ENCODE measurements around the gene UNC13D.
A peak's percentile ranks its signal among the peaks of the same experiment; 100 is the strongest.

UNC13D gene

GRCh38 chr17:75791254-75791653 is 53.0 kb downstream of the UNC13D start:
- no peak overlapping the region for H3K4me3 ChIP-seq (ENCODE audit: control insufficient read depth, low read depth, low read length)
- no peak for DNase-seq (ENCODE audit: low read depth)
- no peak for TF ChIP-seq CTCF (IDR thresholded peaks at IDR 0.05; ENCODE audit: control insufficient read depth, insufficient read depth, low read depth, low read length, missing control alignments)

DNA sequence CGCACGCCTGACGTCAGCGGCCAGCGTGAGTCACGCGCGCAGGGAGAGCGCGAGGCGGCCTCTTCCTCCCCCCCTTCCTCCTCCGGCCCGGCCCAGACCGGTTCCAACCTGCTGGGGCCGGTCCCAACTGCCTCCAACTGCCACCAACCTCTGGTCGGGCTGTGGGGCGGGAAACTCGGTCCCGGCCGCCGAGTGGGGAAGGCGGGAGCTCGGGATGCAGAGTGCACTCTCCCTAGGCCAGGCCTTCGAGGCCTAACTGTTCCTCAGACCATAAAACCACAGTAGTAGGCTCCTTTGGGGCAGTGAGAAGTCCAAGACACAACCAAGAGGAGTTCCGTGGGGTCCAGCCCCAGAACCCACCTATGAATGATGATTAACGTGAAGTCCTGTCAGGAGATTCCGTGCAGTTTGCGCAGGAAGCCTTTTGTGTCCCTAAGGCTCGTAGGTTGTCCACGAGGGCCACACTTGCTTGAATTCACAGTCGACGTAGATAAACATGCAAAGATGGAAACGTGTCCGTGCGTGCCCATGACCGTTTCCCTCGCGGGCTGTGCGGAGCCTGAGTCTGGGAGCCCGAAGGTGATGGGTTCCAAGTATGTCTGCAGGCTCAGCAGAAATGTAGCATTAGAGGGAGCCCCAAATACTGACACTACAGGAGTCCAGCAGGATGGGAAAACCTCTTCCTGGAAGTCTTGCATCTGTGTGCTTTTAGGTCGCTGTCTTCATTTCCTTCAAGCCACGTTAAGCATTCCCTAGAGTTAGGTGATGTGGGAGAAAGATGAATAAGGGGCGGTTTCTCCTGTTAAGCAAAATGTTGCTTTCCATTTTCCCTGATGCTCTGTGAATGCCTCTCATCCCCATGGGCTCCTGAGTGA is 59.0 kb downstream of the UNC13D start:
- DNase-seq (ENCODE audit: low read depth), result peak; percentile 53
- peak overlapping the region; percentile 49 for H3K4me3 ChIP-seq (ENCODE audit: control insufficient read depth, low read depth, low read length)

GRCh38 chr17:75784473-75785015 is 59.7 kb downstream of the UNC13D start, which contains the start of gene UNK:
Gene UNK, plus strand, starts transcription at chr17:75784806. Its CDS starts 75 bp downstream, at chr17:75784881.
- DNase-seq (ENCODE audit: low read depth), result peak; percentile 99
- peak within 1 kb of the TSS; percentile 49 for H3K4me3 ChIP-seq (ENCODE audit: control insufficient read depth, low read depth, low read length)
- no peak for TF ChIP-seq CTCF (IDR thresholded peaks at IDR 0.05; ENCODE audit: control insufficient read depth, insufficient read depth, low read depth, low read length, missing control alignments)

More for the DNA sequence above, 59.0 kb downstream of the UNC13D start:
- TF ChIP-seq CTCF (IDR thresholded peaks at IDR 0.05; ENCODE audit: control insufficient read depth, insufficient read depth, low read depth, low read length, missing control alignments), result no peak

DNA sequence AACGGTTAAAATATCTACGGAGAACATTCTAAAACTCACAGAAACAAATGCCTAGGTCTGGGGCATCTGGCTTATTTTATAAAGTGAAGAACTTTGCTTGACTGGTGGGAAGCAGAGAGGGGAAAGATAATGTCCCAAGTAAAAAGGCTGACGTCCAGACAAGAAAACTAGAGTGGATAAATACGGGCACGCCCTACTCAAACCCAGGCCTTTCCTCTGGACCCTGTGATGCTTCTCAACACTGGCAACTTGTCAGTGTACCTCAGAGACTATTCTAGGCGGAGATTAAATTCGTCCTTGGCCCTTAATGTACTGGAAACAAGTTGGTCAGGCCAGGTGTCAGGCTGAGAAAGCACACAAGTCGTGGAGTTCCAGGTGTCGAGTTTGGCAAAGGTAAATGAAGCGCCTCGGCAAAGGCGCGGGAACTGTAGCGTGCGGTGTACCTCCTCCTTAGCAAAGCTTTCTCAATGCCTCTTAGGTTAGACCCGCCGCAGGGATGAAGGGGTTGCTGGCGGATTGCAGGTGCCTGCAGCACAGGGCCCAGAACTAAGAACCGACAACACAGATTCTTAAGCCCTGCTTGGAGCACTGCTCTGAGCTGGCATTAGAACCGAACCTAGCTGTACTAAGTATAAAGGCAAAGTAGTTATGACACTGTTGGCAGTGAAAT is 60.3 kb downstream of the UNC13D start:
- DNase-seq (ENCODE audit: low read depth), result no peak
- no peak for TF ChIP-seq CTCF (IDR thresholded peaks at IDR 0.05; ENCODE audit: control insufficient read depth, insufficient read depth, low read depth, low read length, missing control alignments)
- peak overlapping the region; percentile 24 for H3K4me3 ChIP-seq (ENCODE audit: control insufficient read depth, low read depth, low read length)

- peak; percentile 33 for DNase-seq (ENCODE audit: low read depth)
- TF ChIP-seq CTCF (IDR thresholded peaks at IDR 0.05; ENCODE audit: control insufficient read depth, insufficient read depth, low read depth, low read length, missing control alignments), result peak; percentile 66
- peak overlapping the region; percentile 6 for H3K4me3 ChIP-seq (ENCODE audit: control insufficient read depth, low read depth, low read length)
Measured at GRCh38 chr17:75783069-75783783, 61.0 kb downstream of the UNC13D start.

Measured in AG09309 (cell line).